ENCODE measurements around the gene ADAMTS15.

ADAMTS15 gene

DNA sequence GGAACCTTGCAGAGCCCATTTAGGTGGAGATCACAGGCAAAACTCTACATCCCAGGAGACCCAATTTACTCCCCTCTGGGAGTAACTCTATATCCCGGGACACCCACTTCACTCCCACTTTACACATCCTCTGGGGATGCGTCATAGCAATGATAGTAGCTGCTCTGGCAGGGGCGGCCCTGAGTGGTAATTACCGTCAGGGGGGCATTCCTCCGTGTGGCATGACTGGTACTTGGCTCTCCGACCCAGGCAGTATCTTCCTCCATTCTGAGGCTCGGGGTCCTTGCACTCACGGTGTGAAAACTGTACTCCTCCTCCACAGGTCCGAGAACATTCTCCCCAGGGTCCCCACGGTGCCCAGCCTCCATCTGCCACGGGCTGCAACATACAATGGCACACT, 37.2 kb upstream of the ADAMTS15 start:
- H3K4me3 ChIP-seq (ENCODE audit: low read length) = no peak overlapping the region
- no peak for TF ChIP-seq CTCF (IDR thresholded peaks at IDR 0.05; ENCODE audit: insufficient read depth, low read depth, low read length, missing control alignments)
- DNase-seq (ENCODE audit: low read depth) = no peak

DNA sequence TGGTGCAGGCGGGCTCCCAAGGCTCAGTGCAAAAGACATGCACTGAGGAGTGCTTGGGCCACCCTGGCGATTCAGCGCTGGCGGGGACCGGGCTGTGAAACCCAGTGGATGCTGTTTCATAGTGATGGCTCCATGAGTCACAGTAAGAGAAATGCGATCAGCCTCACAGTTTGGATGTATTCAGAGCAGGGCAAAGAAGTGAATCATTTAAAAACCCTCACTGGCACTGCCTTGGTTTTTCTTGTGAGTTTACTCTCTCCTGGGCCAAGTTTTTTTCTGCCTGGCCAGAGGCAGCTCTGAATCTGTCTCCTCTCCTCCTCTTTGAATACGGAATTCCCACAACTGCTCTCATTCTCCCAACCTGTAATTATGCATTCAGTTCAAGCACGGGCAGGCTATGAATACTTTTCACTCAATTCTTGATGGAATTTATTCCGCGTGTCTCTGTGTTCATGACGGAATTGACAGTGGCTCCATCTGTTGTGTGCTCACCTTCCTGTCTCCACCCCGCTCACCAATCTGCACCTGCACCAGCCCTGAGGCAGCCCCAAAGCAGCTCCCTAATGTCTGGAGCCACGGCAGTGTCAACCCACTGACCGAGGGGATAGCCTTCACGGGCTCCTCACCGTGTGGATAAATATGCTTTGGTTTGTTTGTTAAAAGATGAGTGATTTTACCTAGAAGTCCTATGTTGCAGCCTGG, 34.9 kb upstream of the ADAMTS15 start:
- DNase-seq (ENCODE audit: low read depth) = peak; percentile 95
- no peak for TF ChIP-seq CTCF (IDR thresholded peaks at IDR 0.05; ENCODE audit: insufficient read depth, low read depth, low read length, missing control alignments)

DNA sequence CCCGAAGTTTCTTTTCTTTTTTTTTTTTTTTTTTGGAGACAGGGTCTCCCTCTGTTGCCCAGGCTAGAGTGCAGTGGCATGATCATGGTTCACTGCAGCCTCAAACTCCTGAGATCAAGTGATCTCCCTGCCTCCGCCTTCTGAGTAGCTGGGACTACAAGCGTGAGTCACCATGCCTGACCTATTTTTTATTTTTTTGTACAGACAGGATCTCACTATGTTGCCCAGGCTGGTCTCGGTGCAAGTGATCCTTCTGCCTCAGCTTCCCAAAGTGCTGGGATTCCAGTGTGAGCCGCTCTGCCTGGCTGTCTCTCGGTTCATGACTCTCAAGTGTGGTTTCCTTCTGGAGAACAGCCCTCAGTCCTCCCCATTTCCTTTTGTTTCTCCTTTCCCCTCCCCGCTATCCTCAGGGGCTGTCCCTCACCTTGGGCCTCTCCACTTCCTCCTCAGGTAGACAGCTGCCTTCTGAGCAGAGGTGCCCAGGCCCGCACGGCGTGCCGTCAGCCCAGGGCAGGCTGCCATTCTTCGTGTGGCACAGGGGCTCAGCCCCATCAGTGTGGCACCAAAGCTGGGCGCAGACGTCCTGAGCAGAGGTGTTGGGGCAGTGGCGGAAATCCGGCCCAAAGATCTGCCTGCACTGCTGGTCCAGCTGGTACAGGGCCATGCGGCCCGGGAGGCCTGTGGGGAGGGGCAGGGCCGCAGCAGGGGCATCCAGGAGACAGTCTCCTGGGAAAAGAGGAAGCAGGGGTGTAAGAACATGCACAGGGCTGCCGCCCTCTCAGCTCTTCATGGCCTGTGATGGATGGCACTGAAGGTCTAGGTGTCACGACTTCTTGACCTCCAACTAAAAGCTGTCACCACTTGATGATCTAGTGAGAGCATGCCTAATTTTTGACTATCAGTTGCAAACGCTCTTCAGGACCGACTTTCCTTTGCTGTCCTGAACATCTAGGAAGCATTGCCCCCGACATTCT, 34.1 kb upstream of the ADAMTS15 start:
- peak; percentile 67 for DNase-seq (ENCODE audit: low read depth)
- H3K4me3 ChIP-seq (ENCODE audit: low read length) = no peak overlapping the region
- no peak for TF ChIP-seq CTCF (IDR thresholded peaks at IDR 0.05; ENCODE audit: insufficient read depth, low read depth, low read length, missing control alignments)

More for the DNA sequence above, 34.9 kb upstream of the ADAMTS15 start:
- H3K4me3 ChIP-seq (ENCODE audit: low read length) = no peak overlapping the region

DNA sequence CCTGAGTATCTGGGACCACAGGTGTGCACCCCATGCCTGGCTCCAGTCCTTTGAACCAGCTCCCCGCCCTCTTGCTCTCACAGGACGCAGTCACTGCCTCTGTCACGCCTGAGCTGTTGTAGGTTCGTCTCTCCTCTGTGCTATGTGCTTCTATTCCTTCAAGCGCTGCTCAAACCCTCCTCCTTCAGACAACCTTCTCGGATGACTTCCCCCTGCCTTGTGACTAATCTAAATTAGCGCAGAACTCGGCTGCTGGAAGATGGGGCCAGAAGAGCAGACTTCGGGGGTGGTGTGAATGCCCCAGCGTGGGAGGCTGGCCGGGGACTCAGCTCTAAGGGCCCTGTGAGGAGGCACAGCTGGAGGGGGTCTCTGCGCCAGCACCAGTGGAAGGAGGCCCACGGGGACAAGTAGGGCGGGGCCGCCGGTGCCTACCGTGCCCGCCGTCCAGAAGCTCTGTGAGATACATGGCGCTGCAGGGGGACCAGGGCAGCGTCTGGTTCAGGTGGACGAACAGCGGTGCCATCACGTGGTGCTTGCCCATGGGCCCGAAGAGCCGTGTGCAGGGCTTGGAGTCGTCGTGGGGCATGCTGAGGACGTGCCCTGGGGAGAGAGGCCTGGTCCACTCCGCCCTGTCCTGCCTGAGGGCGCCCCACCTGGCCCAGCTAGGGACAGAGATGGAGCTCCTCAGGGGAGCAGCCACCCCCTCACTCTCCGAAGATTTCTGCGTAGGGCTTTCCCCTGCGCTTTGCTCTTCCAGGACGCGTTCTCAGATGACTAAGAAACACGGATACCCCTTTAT, 32.5 kb upstream of the ADAMTS15 start:
- DNase-seq (ENCODE audit: low read depth) = no peak
- TF ChIP-seq CTCF (IDR thresholded peaks at IDR 0.05; ENCODE audit: insufficient read depth, low read depth, low read length, missing control alignments) = no peak
- no peak overlapping the region for H3K4me3 ChIP-seq (ENCODE audit: low read length)

DNA sequence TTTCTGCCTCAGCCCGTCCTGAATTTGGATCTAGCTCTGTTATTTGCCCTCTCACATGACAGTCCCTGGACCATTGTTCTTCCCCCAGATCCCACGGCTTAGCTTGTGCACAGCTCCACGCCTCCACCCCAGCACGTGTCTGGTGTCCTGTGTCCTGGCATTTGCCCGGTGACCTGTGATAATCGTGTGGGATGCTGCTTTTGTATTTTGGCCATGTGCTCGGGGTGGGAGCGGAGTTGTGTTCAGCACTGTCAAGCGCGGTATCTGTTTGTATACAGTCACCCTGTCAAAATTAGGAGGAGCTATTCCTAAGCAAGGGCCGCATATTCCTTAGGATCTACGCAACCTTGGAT, 31.9 kb upstream of the ADAMTS15 start:
- no peak for TF ChIP-seq CTCF (IDR thresholded peaks at IDR 0.05; ENCODE audit: insufficient read depth, low read depth, low read length, missing control alignments)
- no peak for DNase-seq (ENCODE audit: low read depth)
- H3K4me3 ChIP-seq (ENCODE audit: low read length) = no peak overlapping the region

GRCh38 chr11:130416906-130417305, 31.5 kb upstream of the ADAMTS15 start:
- no peak for TF ChIP-seq CTCF (IDR thresholded peaks at IDR 0.05; ENCODE audit: insufficient read depth, low read depth, low read length, missing control alignments)
- DNase-seq (ENCODE audit: low read depth) = no peak
- H3K4me3 ChIP-seq (ENCODE audit: low read length) = no peak overlapping the region
